ENCODE results near the gene NXPH3. TPM values are rescaled to one million over a fixed set of nuclear protein-coding genes. Genes with fewer than 3 reads are reported as not detected.

The NXPH3 gene
- total and polyA plus RNA-seq, 2 of the 13 experiments (the other 11 are each of a cell fraction or from before 2014, with no cell fraction given), result 0.04 to 0.58 TPM

DNA sequence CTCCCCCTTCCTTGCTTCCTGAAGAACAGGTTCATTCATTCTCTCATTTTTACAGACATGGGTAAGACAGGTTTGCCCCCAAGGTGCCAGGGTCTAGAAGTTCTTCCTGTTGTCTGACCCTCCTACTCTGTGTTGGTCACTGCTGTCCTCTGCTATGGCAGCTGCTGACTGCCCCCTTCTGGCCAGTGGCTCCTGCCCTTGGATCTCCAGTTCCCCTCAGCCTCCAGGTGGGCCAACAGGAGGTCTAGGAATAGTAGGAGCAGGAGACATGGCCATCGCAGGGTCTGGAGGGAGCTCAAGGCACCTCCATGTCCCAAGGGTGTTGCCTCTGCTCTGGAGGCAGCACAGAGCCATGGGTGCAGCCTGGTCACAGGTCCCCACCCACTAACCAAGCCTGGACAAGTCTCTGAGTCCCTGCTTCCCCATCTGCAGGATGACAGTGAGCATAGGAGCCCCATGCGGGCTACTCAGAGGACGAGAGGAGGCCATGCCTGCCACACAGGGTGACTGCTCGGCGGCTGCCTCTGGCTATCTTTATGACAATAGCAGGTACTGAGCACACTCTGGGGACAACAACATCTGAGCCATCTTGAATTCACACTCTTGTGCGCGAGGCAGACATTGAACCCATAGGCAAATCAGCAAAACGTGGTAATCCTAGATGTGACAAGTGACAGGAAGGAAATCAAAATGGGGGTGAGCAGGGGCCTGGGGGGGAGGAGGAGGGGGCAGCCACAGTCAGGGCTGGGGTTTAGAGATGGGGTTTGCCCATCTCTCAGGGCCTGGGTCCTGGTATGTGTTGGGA lies 27.0 kb upstream of the NXPH3 start:
- intact Hi-C loops (cut with micrococcal nuclease; ENCODE audit: unreplicated experiment) (loop anchor here (1.0 to 2.0 kb wide), 4 partner anchors 34 to 140 kb away; no protein-coding TSS in a partner anchor), in situ Hi-C loops (cut with HindIII; ENCODE audit: extremely low pct_ligation_motif_present, low pct_unique_long_range_greater_than_20kb) (loop anchor here (5.0 to 10.0 kb wide), 2 partner anchors 111 to 234 kb away; no protein-coding TSS in a partner anchor)
- Histone ChIP-seq H3K9ac (ENCODE audit: insufficient read depth, low read depth, low read length) (no peak overlapping the region), H3K4me3 (replicated peaks in 1 of 3; ENCODE audit: insufficient read depth in 1 of 3, low read depth in 2 of 3, low read length in 3 of 3) (no peak overlapping the region), H3K27me3 (ENCODE audit: control insufficient read depth in 1 of 2, insufficient read depth in 2 of 2, low read length in 2 of 2) (peaks cover 9 to 66% of the 10 kb centered on the region in 2 experiments), H3K4me2 (ENCODE audit: low read depth, low read length) (no peak overlapping the region), H4K20me1 (ENCODE audit: insufficient read depth, low read length) (no peaks in the 10 kb centered on the region), H3K36me3 (replicated peaks in 1 of 2; ENCODE audit: control insufficient read depth in 1 of 2, insufficient read depth in 2 of 2, low read length in 2 of 2) (no peaks in the 10 kb centered on the region), H3K79me2 (ENCODE audit: insufficient read depth, low read length) (no peaks in the 10 kb centered on the region), H3K9me3 (ENCODE audit: low read length) (no peaks in the 10 kb centered on the region), H3K27ac (ENCODE audit: extremely low read length, insufficient read depth, low read length) (no peak overlapping the region), H2AFZ (ENCODE audit: low read length) (no peak overlapping the region), H3K4me1 (ENCODE audit: insufficient read depth, low read length) (peaks cover 14% of the 10 kb centered on the region)
- FAIRE-seq, result no peak
- ChIA-PET POLR2A (no interaction called here), CTCF (ENCODE audit: low intra/inter-chr PET ratio, low total read pairs) (interaction anchor here (1.2 to 1.9 kb wide), 3 partner anchors 52 to 141 kb away, joined by 4 to 15 read pairs (median 9); no protein-coding TSS in a partner anchor)
- DNase-seq (ENCODE audit: low spot score), result peak; percentile 45
- 37% methylated on average over 6 of the region's 8 CpGs for WGBS (ENCODE audit: low lambda C conversion rate)
- no TSS peak for BruUV-seq (replicated peaks)
- ATAC-seq, result peak; percentile 74
- 0 out of 2 replicates have a peak, but pooled peaks have one; percentile 5 for TF ChIP-seq ZNF605 (CRISPR knock-in tag; IDR thresholded peaks at IDR 0.05)
- peak; percentile 74 for TF ChIP-seq RAD21 (CRISPR knock-in tag; IDR thresholded peaks at IDR 0.05)
- TF ChIP-seq SMC3 (IDR thresholded peaks at IDR 0.05; ENCODE audit: low read length), result peak; percentile 48; the same call in 1 of the 2 replicates
- TF ChIP-seq, protein P1, sequence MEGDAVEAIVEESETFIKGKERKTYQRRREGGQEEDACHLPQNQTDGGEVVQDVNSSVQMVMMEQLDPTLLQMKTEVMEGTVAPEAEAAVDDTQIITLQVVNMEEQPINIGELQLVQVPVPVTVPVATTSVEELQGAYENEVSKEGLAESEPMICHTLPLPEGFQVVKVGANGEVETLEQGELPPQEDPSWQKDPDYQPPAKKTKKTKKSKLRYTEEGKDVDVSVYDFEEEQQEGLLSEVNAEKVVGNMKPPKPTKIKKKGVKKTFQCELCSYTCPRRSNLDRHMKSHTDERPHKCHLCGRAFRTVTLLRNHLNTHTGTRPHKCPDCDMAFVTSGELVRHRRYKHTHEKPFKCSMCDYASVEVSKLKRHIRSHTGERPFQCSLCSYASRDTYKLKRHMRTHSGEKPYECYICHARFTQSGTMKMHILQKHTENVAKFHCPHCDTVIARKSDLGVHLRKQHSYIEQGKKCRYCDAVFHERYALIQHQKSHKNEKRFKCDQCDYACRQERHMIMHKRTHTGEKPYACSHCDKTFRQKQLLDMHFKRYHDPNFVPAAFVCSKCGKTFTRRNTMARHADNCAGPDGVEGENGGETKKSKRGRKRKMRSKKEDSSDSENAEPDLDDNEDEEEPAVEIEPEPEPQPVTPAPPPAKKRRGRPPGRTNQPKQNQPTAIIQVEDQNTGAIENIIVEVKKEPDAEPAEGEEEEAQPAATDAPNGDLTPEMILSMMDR (CRISPR knock-in tag; IDR thresholded peaks at IDR 0.05), result peak; percentile 88
- TF ChIP-seq, protein P2, sequence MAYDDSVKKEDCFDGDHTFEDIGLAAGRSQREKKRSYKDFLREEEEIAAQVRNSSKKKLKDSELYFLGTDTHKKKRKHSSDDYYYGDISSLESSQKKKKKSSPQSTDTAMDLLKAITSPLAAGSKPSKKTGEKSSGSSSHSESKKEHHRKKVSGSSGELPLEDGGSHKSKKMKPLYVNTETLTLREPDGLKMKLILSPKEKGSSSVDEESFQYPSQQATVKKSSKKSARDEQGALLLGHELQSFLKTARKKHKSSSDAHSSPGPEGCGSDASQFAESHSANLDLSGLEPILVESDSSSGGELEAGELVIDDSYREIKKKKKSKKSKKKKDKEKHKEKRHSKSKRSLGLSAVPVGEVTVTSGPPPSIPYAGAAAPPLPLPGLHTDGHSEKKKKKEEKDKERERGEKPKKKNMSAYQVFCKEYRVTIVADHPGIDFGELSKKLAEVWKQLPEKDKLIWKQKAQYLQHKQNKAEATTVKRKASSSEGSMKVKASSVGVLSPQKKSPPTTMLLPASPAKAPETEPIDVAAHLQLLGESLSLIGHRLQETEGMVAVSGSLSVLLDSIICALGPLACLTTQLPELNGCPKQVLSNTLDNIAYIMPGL (CRISPR knock-in tag; IDR thresholded peaks at IDR 0.05; ENCODE audit: borderline replicate concordance in 1 of 2, low read depth in 1 of 2), result peak in 1 of 2 experiments; percentile 33; a peak in 1 of 4 replicates
- no peak for TF ChIP-seq EP300 (IDR thresholded peaks at IDR 0.05; ENCODE audit: low read depth in 2 of 2, low read length in 2 of 2)
- peak; percentile 22; the same call in 1 of the 2 replicates for TF ChIP-seq EP300 (CRISPR knock-in tag; IDR thresholded peaks at IDR 0.05; ENCODE audit: borderline replicate concordance)
- no peak for TF ChIP-seq SMYD3 (CRISPR knock-in tag; IDR thresholded peaks at IDR 0.05)
- peak; percentile 90 for TF ChIP-seq STAG1 (CRISPR knock-in tag; IDR thresholded peaks at IDR 0.05)
- TF ChIP-seq XRCC5 (optimal IDR thresholded peaks at IDR 0.05; ENCODE audit: low read length), result peak; percentile 65
- no peak for TF ChIP-seq FOXP1 (IDR thresholded peaks at IDR 0.05)
- TF ChIP-seq FOXP1 (CRISPR knock-in tag; IDR thresholded peaks at IDR 0.05), result no peak
- TF ChIP-seq, protein P3, sequence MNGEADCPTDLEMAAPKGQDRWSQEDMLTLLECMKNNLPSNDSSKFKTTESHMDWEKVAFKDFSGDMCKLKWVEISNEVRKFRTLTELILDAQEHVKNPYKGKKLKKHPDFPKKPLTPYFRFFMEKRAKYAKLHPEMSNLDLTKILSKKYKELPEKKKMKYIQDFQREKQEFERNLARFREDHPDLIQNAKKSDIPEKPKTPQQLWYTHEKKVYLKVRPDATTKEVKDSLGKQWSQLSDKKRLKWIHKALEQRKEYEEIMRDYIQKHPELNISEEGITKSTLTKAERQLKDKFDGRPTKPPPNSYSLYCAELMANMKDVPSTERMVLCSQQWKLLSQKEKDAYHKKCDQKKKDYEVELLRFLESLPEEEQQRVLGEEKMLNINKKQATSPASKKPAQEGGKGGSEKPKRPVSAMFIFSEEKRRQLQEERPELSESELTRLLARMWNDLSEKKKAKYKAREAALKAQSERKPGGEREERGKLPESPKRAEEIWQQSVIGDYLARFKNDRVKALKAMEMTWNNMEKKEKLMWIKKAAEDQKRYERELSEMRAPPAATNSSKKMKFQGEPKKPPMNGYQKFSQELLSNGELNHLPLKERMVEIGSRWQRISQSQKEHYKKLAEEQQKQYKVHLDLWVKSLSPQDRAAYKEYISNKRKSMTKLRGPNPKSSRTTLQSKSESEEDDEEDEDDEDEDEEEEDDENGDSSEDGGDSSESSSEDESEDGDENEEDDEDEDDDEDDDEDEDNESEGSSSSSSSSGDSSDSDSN (CRISPR knock-in tag; IDR thresholded peaks at IDR 0.05), result no peak
- TF ChIP-seq ZNF614 (CRISPR knock-in tag; IDR thresholded peaks at IDR 0.05; ENCODE audit: borderline replicate concordance), result 0 out of 2 replicates have a peak, but pooled peaks have one; percentile 36
- TF ChIP-seq, protein P4, sequence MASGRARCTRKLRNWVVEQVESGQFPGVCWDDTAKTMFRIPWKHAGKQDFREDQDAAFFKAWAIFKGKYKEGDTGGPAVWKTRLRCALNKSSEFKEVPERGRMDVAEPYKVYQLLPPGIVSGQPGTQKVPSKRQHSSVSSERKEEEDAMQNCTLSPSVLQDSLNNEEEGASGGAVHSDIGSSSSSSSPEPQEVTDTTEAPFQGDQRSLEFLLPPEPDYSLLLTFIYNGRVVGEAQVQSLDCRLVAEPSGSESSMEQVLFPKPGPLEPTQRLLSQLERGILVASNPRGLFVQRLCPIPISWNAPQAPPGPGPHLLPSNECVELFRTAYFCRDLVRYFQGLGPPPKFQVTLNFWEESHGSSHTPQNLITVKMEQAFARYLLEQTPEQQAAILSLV (CRISPR knock-in tag; IDR thresholded peaks at IDR 0.05; ENCODE audit: borderline replicate concordance), result 0 out of 2 replicates have a peak, but pooled peaks have one; percentile 34
- TF ChIP-seq SP1 (IDR thresholded peaks at IDR 0.05), result no peak
- TF ChIP-seq SP1 (CRISPR knock-in tag; IDR thresholded peaks at IDR 0.05), result 0 out of 2 replicates have a peak, but pooled peaks have one; percentile 15

All from HepG2 (cell line).